SK-N-SH treated with all-trans-retinoic acid at 6 μM for 48 hours (cell line): ENCODE measurements around the gene UTS2B.

Experiments used
- ATAC-seq: fragments of 200-7000 bp; cut with Tn5 transposase; 3 replicates; pipeline ENCODE4 v1.9.1; 2020; ENCODE audit warnings: mild to moderate bottlenecking, moderate library complexity
- ARNTL ChIP-seq: fragments of 450-650 bp; formaldehyde crosslinking; IDR thresholded peaks from 2 replicates; pipeline ENCODE4 v1.5.0; 2020; ENCODE audit warnings: low read depth, mild to moderate bottlenecking, moderate library complexity, borderline replicate concordance
- BACH2 ChIP-seq: fragments of 250-450 bp; sonication (Bioruptor Pico); IDR thresholded peaks from 2 replicates; pipeline ENCODE4 v1.9.0; 2021; ENCODE audit warnings: mild to moderate bottlenecking, borderline replicate concordance
- CSDC2 ChIP-seq: fragments of 250-450 bp; sonication (Bioruptor Pico); IDR thresholded peaks from 2 replicates; pipeline ENCODE4 v1.5.0; 2020; ENCODE audit warnings: mild to moderate bottlenecking, moderate library complexity
- CSRNP3 ChIP-seq: fragments of 250-450 bp; sonication (Bioruptor Pico); IDR thresholded peaks from 2 replicates; pipeline ENCODE4 v1.5.1; 2021; ENCODE audit warnings: mild to moderate bottlenecking, moderate library complexity
- ESRRG ChIP-seq: fragments of 250-450 bp; sonication (Bioruptor Pico); IDR thresholded peaks from 2 replicates; pipeline ENCODE4 v1.6.1; 2021; ENCODE audit warnings: mild to moderate bottlenecking
- ISL1 ChIP-seq: fragments of 250-450 bp; sonication (Bioruptor Pico); IDR thresholded peaks from 2 replicates; pipeline ENCODE4 v2.1.2; 2022; ENCODE audit warnings: mild to moderate bottlenecking, moderate library complexity
- OSR1 ChIP-seq: fragments of 250-450 bp; sonication (Bioruptor Pico); IDR thresholded peaks from 2 replicates; pipeline ENCODE4 v1.8.0; 2022; ENCODE audit warnings: moderate library complexity, mild to moderate bottlenecking, inconsistent platforms
- PPARA ChIP-seq: fragments of 250-450 bp; sonication (Bioruptor Pico); IDR thresholded peaks from 2 replicates; pipeline ENCODE4 v1.5.0; 2020; ENCODE audit warnings: mild to moderate bottlenecking, borderline replicate concordance
- SNAI2 ChIP-seq: fragments of 250-450 bp; sonication (Bioruptor Pico); IDR thresholded peaks from 2 replicates; pipeline ENCODE4 v1.5.0; 2020; ENCODE audit warnings: mild to moderate bottlenecking, moderate library complexity
- TCF4 ChIP-seq: fragments of 250-450 bp; sonication (Bioruptor Pico); IDR thresholded peaks from 2 replicates; pipeline ENCODE4 v1.8.0; 2021; ENCODE audit warnings: mild to moderate bottlenecking, moderate library complexity, borderline replicate concordance
- TOX ChIP-seq: fragments of 250-450 bp; sonication (Bioruptor Pico); IDR thresholded peaks from 2 replicates; pipeline ENCODE4 v1.8.0; 2021; ENCODE audit warnings: mild to moderate bottlenecking, moderate library complexity, borderline replicate concordance
- TSHZ2 ChIP-seq: fragments of 250-450 bp; sonication (Bioruptor Pico); IDR thresholded peaks from 2 replicates; pipeline ENCODE4 v1.5.0; 2020; ENCODE audit warnings: mild to moderate bottlenecking, moderate library complexity
- ZC3H10 ChIP-seq: fragments of 250-450 bp; sonication (Bioruptor Pico); IDR thresholded peaks from 2 replicates; pipeline ENCODE4 v1.5.1; 2021; ENCODE audit warnings: mild to moderate bottlenecking, moderate library complexity
- ZFP3 ChIP-seq: fragments of 250-450 bp; sonication (Bioruptor Pico); IDR thresholded peaks from 2 replicates; pipeline ENCODE4 v1.5.0; 2020; ENCODE audit warnings: mild to moderate bottlenecking, moderate library complexity
- ZFP30 ChIP-seq: fragments of 450-650 bp; formaldehyde crosslinking; IDR thresholded peaks from 2 replicates; pipeline ENCODE4 v1.5.0; 2022; ENCODE audit warnings: mild to moderate bottlenecking, moderate library complexity
- ZNF565 ChIP-seq: fragments of 450-650 bp; formaldehyde crosslinking; conservative IDR thresholded peaks from 2 replicates; pipeline ENCODE4 v1.5.0; 2020; ENCODE audit warnings: low read depth, mild to moderate bottlenecking, moderate library complexity
- ZNF70 ChIP-seq: fragments of 450-650 bp; formaldehyde crosslinking; IDR thresholded peaks from 2 replicates; pipeline ENCODE4 v1.5.0; 2020; ENCODE audit warnings: mild to moderate bottlenecking, moderate library complexity
- TF ChIP-seq, protein P1 (sequence below): fragments of 250-450 bp; sonication (Bioruptor Pico); IDR thresholded peaks from 2 replicates; pipeline ENCODE4 v1.5.1; 2020; ENCODE audit warnings: low read depth, mild to moderate bottlenecking, moderate library complexity
- TF ChIP-seq, protein P2 (sequence below): fragments of 250-450 bp; sonication (Bioruptor Pico); IDR thresholded peaks from 2 replicates; pipeline ENCODE4 v1.8.0; 2021; ENCODE audit warnings: low read depth, mild to moderate bottlenecking, moderate library complexity, borderline replicate concordance
- TF ChIP-seq, protein P3 (sequence below): fragments of 250-450 bp; sonication (Bioruptor Pico); IDR thresholded peaks from 2 replicates; pipeline ENCODE4 v1.8.0; 2020; ENCODE audit warnings: mild to moderate bottlenecking, moderate library complexity, borderline replicate concordance

The UTS2B gene

GRCh38 chr3:191338177-191338488 is 7.8 kb upstream of the UTS2B start:
- no peak for ATAC-seq
- no peak for TF ChIP-seq ZNF70
- no peak for TF ChIP-seq ZC3H10 (CRISPR knock-in tag)
- TF ChIP-seq BACH2 (CRISPR knock-in tag) = no peak
- TF ChIP-seq TSHZ2 (CRISPR knock-in tag) = no peak
- TF ChIP-seq TOX (CRISPR knock-in tag) = no peak
- TF ChIP-seq ZFP3 (CRISPR knock-in tag) = no peak
- TF ChIP-seq ISL1 (CRISPR knock-in tag) = no peak
- TF ChIP-seq PPARA (CRISPR knock-in tag) = no peak
- no peak for TF ChIP-seq OSR1 (CRISPR knock-in tag)
- TF ChIP-seq, protein P1, sequence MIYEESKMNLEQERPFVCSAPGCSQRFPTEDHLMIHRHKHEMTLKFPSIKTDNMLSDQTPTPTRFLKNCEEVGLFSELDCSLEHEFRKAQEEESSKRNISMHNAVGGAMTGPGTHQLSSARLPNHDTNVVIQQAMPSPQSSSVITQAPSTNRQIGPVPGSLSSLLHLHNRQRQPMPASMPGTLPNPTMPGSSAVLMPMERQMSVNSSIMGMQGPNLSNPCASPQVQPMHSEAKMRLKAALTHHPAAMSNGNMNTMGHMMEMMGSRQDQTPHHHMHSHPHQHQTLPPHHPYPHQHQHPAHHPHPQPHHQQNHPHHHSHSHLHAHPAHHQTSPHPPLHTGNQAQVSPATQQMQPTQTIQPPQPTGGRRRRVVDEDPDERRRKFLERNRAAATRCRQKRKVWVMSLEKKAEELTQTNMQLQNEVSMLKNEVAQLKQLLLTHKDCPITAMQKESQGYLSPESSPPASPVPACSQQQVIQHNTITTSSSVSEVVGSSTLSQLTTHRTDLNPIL (CRISPR knock-in tag) = no peak

- no peak for ATAC-seq
- TF ChIP-seq ZNF70 (no peak), ARNTL (CRISPR knock-in tag) (no peak), TCF4 (no peak), CSDC2 (CRISPR knock-in tag) (no peak), ZC3H10 (CRISPR knock-in tag) (no peak), ZFP30 (CRISPR knock-in tag) (no peak), ZNF565 (CRISPR knock-in tag) (no peak), OSR1 (CRISPR knock-in tag) (no peak), ZFP3 (CRISPR knock-in tag) (no peak)
- TF ChIP-seq, protein P2, sequence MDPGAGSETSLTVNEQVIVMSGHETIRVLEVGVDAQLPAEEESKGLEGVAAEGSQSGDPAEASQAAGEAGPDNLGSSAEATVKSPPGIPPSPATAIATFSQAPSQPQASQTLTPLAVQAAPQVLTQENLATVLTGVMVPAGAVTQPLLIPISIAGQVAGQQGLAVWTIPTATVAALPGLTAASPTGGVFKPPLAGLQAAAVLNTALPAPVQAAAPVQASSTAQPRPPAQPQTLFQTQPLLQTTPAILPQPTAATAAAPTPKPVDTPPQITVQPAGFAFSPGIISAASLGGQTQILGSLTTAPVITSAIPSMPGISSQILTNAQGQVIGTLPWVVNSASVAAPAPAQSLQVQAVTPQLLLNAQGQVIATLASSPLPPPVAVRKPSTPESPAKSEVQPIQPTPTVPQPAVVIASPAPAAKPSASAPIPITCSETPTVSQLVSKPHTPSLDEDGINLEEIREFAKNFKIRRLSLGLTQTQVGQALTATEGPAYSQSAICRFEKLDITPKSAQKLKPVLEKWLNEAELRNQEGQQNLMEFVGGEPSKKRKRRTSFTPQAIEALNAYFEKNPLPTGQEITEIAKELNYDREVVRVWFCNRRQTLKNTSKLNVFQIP = no peak
- TF ChIP-seq, protein P3, sequence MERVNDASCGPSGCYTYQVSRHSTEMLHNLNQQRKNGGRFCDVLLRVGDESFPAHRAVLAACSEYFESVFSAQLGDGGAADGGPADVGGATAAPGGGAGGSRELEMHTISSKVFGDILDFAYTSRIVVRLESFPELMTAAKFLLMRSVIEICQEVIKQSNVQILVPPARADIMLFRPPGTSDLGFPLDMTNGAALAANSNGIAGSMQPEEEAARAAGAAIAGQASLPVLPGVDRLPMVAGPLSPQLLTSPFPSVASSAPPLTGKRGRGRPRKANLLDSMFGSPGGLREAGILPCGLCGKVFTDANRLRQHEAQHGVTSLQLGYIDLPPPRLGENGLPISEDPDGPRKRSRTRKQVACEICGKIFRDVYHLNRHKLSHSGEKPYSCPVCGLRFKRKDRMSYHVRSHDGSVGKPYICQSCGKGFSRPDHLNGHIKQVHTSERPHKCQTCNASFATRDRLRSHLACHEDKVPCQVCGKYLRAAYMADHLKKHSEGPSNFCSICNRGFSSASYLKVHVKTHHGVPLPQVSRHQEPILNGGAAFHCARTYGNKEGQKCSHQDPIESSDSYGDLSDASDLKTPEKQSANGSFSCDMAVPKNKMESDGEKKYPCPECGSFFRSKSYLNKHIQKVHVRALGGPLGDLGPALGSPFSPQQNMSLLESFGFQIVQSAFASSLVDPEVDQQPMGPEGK (CRISPR knock-in tag) = no peak
These were observed 6.5 kb upstream of the UTS2B start for GRCh38 chr3:191336833-191337232.

DNA sequence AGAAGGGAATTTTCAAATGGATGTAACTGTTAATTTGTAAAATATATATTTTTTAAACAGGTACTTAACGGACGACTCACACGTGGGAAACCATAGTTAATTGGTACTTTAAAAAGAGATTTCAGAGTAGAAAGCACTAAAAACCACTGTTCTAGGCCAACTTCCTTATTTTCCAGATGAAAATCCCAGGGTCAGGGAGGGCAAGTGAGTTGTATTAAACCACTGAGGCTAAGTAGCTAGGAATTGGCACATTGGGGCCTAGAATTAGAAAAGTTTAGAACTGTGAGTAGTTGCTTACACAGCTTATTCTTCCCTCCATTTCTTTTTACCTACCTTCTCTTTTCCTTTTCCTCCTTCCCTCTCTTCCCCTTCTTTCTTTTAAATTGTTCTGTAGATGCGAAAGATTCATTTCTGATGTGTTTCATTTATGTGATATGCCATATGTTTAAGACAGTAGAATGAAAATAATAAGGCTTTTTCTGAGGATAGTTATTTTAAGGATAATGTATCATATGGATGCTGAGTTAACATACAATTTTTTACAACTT is 4.1 kb upstream of the UTS2B start:
- no peak for ATAC-seq
- TF ChIP-seq TSHZ2 (CRISPR knock-in tag) (no peak), SNAI2 (CRISPR knock-in tag) (no peak), ESRRG (CRISPR knock-in tag) (no peak), PPARA (CRISPR knock-in tag) (no peak), ZNF565 (CRISPR knock-in tag) (no peak), ARNTL (CRISPR knock-in tag) (no peak), BACH2 (CRISPR knock-in tag) (no peak), CSRNP3 (no peak), CSDC2 (CRISPR knock-in tag) (no peak)
- TF ChIP-seq, protein P2 = no peak
- TF ChIP-seq, all 23 proteins: peak for 0
